AG04450 (cell line): Measurements from ENCODE around the gene CDH22. TPM values are rescaled to one million over a fixed set of nuclear protein-coding genes. Genes with fewer than 3 reads are reported as not detected.

Experiments
- CTCF ChIA-PET: fragments of 300-600, 350-600 bp; formaldehyde crosslinking; extraction: SDS; loops from one replicate; lab custom pipeline; 2022; ENCODE audit warnings: antibody characterized with exemption, inconsistent platforms; lab: Charles Lee
- POLR2A ChIA-PET: fragments of 350-600 bp; formaldehyde crosslinking; extraction: SDS; loops from one replicate; lab custom pipeline; 2021; ENCODE audit warnings: antibody characterized with exemption, inconsistent platforms; lab: Yijun Ruan, JAX
- DNase-seq: peaks from one replicate; pipeline ENCODE4 v3.0.0-alpha.2; 2011; ENCODE audit warnings: low read depth, low spot score
- H3K27ac ChIP-seq: one replicate; pipeline ENCODE4 v1.5.1; 2012; ENCODE audit warnings: low read depth, low read length, control low read depth
- H3K27me3 ChIP-seq: one replicate; pipeline ENCODE4 v1.6.0; 2012; ENCODE audit warnings: low read length; ENCODE audit not compliant: control insufficient read depth, insufficient read depth
- H3K4me3 ChIP-seq: 2 replicates; pipeline ENCODE4 v1.5.1; 2011; ENCODE audit warnings: mild to moderate bottlenecking, low read depth, low read length, control low read depth
- H3K9me3 ChIP-seq: 2 replicates; pipeline ENCODE4 v1.5.1; 2012; ENCODE audit warnings: low read length; ENCODE audit not compliant: control insufficient read depth, insufficient read depth
- CTCF ChIP-seq: IDR thresholded peaks from 2 replicates; pipeline ENCODE4 v1.5.1; 2011; ENCODE audit warnings: low read depth, low read length, control low read depth, inconsistent platforms
- polyA plus RNA-seq: library from polyadenylated mRNA; depleted of rRNA; stranded (reverse); fragments of >200 nt; gene quantifications from 2 replicates; pipeline ENCODE4 v1.2.3, GENCODE V29; 2011

CDH22 gene
- polyA plus RNA-seq, 1 experiment: not detected

GRCh38 chr20:46222521-46223007, 85.7 kb downstream of the CDH22 start:
- Histone ChIP-seq H3K9me3 (peaks cover 2% of the 10 kb centered on the region; the same call in 1 of the 2 replicates), H3K4me3 (no peak overlapping the region), H3K27me3 (peaks cover 3% of the 10 kb centered on the region), H3K27ac (no peak overlapping the region)
- ChIA-PET POLR2A (no interaction called here), CTCF (no interaction called here)
- TF ChIP-seq CTCF: no peak
- no peak for DNase-seq

GRCh38 chr20:46221256-46221833, 87.0 kb downstream of the CDH22 start:
- TF ChIP-seq CTCF: no peak
- no peak for DNase-seq
- Histone ChIP-seq H3K9me3 (no peaks in the 10 kb centered on the region), H3K4me3 (no peak overlapping the region), H3K27ac (no peak overlapping the region), H3K27me3 (peaks cover 3% of the 10 kb centered on the region)
- CTCF ChIA-PET: no interaction called here
- POLR2A ChIA-PET: no interaction called here

- no peak overlapping the region for H3K27ac ChIP-seq
- TF ChIP-seq CTCF: no peak
- ChIA-PET CTCF (no interaction called here), POLR2A (no interaction called here)
- peaks cover 3% of the 10 kb centered on the region for H3K27me3 ChIP-seq
- no peaks in the 10 kb centered on the region for H3K9me3 ChIP-seq
- H3K4me3 ChIP-seq: no peak overlapping the region
- no peak for DNase-seq
Measured at GRCh38 chr20:46220455-46221207, 87.7 kb downstream of the CDH22 start.

- Histone ChIP-seq H3K27me3 (peaks cover 3% of the 10 kb centered on the region), H3K4me3 (no peak overlapping the region), H3K27ac (no peak overlapping the region), H3K9me3 (no peaks in the 10 kb centered on the region)
- no peak for TF ChIP-seq CTCF
- CTCF ChIA-PET: no interaction called here
- DNase-seq: no peak
- POLR2A ChIA-PET: no interaction called here
Measured at GRCh38 chr20:46219920-46220319, 88.4 kb downstream of the CDH22 start.

GRCh38 chr20:46219190-46219589, 89.1 kb downstream of the CDH22 start:
- no peak for TF ChIP-seq CTCF
- Histone ChIP-seq H3K27me3 (peaks cover 3% of the 10 kb centered on the region), H3K27ac (no peak overlapping the region), H3K9me3 (no peaks in the 10 kb centered on the region), H3K4me3 (no peak overlapping the region)
- CTCF ChIA-PET: no interaction called here
- no peak for DNase-seq
- POLR2A ChIA-PET: interaction anchor here (0.6 kb wide), 1 partner anchor 772 kb away, joined by 4 read pairs; no protein-coding TSS in a partner anchor
